LNCaP clone FGC (cell line): ENCODE results near the gene DTNA.

Source experiments
- DNase-seq: peaks from one replicate; pipeline ENCODE4 v3.0.0-alpha.2; 2011; ENCODE audit warnings: low read depth
- H3K4me3 ChIP-seq: 2 replicates; pipeline ENCODE4 v1.5.1; 2011; ENCODE audit warnings: mild to moderate bottlenecking, low read depth, low read length, control low read depth
- TF ChIP-seq, protein P1 (sequence below): IDR thresholded peaks from 2 replicates; pipeline ENCODE4 v1.5.1; 2012; ENCODE audit warnings: mild to moderate bottlenecking; ENCODE audit not compliant: control insufficient read depth, insufficient read depth; ENCODE audit errors: extremely low read depth

The DTNA gene

GRCh38 chr18:34926683-34927082 is 216.6 kb downstream of the DTNA start:
- no peak for DNase-seq
- H3K4me3 ChIP-seq: no peak overlapping the region
- TF ChIP-seq, protein P1, sequence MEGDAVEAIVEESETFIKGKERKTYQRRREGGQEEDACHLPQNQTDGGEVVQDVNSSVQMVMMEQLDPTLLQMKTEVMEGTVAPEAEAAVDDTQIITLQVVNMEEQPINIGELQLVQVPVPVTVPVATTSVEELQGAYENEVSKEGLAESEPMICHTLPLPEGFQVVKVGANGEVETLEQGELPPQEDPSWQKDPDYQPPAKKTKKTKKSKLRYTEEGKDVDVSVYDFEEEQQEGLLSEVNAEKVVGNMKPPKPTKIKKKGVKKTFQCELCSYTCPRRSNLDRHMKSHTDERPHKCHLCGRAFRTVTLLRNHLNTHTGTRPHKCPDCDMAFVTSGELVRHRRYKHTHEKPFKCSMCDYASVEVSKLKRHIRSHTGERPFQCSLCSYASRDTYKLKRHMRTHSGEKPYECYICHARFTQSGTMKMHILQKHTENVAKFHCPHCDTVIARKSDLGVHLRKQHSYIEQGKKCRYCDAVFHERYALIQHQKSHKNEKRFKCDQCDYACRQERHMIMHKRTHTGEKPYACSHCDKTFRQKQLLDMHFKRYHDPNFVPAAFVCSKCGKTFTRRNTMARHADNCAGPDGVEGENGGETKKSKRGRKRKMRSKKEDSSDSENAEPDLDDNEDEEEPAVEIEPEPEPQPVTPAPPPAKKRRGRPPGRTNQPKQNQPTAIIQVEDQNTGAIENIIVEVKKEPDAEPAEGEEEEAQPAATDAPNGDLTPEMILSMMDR: no peak

GRCh38 chr18:34928088-34928753 is 218.1 kb downstream of the DTNA start:
- no peak for DNase-seq
- TF ChIP-seq, protein P1: no peak

DNA sequence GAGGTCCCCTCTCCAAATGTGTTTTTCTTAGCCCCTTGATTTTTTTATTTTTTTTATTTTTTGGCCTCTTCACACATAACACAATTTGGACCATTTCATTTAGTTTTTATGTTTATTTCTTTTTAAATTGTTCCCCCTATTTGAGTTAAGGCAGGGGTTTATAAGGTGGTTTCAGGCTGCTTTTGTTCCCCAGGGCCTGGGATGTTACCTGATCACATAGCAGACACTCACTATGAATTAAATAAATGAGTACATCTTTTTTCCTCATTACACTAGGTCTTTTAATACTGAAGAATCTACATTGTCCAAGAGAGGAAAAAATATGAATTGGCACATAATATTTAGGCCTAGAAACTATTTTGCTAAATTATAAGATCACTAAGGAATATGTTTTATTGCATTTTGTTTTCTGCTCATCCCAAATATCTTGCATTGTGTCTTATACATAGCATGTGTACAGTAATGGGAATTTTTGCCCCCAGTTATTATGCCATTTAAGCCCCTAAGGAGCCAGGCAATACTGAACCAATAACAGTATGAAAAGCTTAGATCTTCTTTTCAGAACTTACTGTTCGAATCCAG is 218.7 kb downstream of the DTNA start:
- no peak overlapping the region for H3K4me3 ChIP-seq
- no peak for DNase-seq
- TF ChIP-seq, protein P1: no peak

More at GRCh38 chr18:34928088-34928753, 218.1 kb downstream of the DTNA start:
- no peak overlapping the region for H3K4me3 ChIP-seq

DNA sequence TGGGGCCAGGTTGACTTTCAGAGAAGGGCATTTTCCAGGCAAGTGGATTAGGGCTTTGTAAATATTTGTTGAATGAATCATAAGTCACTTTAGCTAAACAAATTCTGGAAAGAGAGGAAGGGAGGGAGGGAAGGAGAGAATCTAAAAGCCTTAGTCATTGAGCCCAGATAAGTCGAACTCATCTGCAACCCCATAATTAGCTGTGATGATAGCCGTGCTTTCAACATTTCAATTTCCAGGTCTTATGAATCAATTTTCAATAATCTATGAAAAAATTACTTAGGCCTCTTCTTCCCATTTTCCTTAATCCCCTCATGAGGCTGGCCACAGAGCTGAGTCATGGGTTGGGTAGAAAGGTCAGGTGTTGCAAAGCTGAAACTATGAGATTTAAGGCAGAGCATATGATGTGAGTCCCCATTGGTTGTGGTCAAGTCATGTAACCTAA is 219.3 kb downstream of the DTNA start:
- TF ChIP-seq, protein P1: no peak
- peak; percentile 61 for DNase-seq
- H3K4me3 ChIP-seq: no peak overlapping the region

- DNase-seq: no peak
- no peak overlapping the region for H3K4me3 ChIP-seq
- TF ChIP-seq, protein P1: no peak
Observed at GRCh38 chr18:34932363-34932762, 222.3 kb downstream of the DTNA start.

- H3K4me3 ChIP-seq: no peak overlapping the region
- no peak for DNase-seq
- TF ChIP-seq, protein P1: no peak
Observed at GRCh38 chr18:34932792-34933466, 222.8 kb downstream of the DTNA start.
